Natural killer cell (primary cell): ENCODE results near the gene EGFLAM. TPM values are rescaled to one million over a fixed set of nuclear protein-coding genes. Genes with fewer than 3 reads are reported as not detected.

Source experiments
- ATAC-seq, 3 donors: fragments of 150-1000 bp in 2 of 3; fragments of 200-7000 bp in 1 of 3; cut with Tn5 transposase; 1 replicate in 1 of 3; 2 replicates in 2 of 3; pipeline ENCODE4 v1.10.0; 2021; ENCODE audit warnings: mild to moderate bottlenecking in 2 of 3, moderate library complexity in 2 of 3
- DNase-seq, 2 donors: peaks; one replicate each; pipeline versions ENCODE4 v3.0.0 to v3.0.0-alpha.2; 2013 to 2021; ENCODE audit warnings: mixed read lengths in 1 of 2
- H3K27ac ChIP-seq: one replicate; pipeline ENCODE4 v1.5.1; 2013; ENCODE audit warnings: mild to moderate bottlenecking, low read length
- H3K27me3 ChIP-seq: one replicate; pipeline ENCODE4 v1.6.1; 2013; ENCODE audit warnings: low read length; ENCODE audit not compliant: control insufficient read depth, insufficient read depth
- H3K36me3 ChIP-seq: one replicate; pipeline ENCODE4 v1.6.1; 2013; ENCODE audit warnings: low read length; ENCODE audit not compliant: control insufficient read depth, insufficient read depth
- H3K4me1 ChIP-seq: one replicate; pipeline ENCODE4 v1.6.1; 2013; ENCODE audit warnings: low read length; ENCODE audit not compliant: control insufficient read depth, insufficient read depth
- H3K4me3 ChIP-seq: one replicate; pipeline ENCODE4 v1.5.1; 2013; ENCODE audit warnings: low read length
- H3K9me3 ChIP-seq: one replicate; pipeline ENCODE4 v1.6.1; 2013; ENCODE audit warnings: low read length; ENCODE audit not compliant: control insufficient read depth, insufficient read depth
- H3K27ac Mint-ChIP-seq, 2 donors: one replicate each; pipeline ENCODE4 v1.8.0; 2022; ENCODE audit warnings: mild to moderate bottlenecking in 2 of 2, mixed read lengths in 2 of 2, moderate library complexity in 1 of 2
- H3K27me3 Mint-ChIP-seq, 2 donors: one replicate each; pipeline ENCODE4 v1.8.0; 2022; ENCODE audit warnings: low read depth in 2 of 2, mixed read lengths in 2 of 2
- H3K36me3 Mint-ChIP-seq: one replicate; pipeline ENCODE4 v1.8.0; 2022; ENCODE audit warnings: mixed read lengths
- H3K4me1 Mint-ChIP-seq, 2 donors: one replicate each; pipeline ENCODE4 v1.8.0; 2022; ENCODE audit warnings: mixed read lengths in 2 of 2
- H3K4me3 Mint-ChIP-seq: one replicate; pipeline ENCODE4 v1.8.0; 2022; ENCODE audit warnings: mild to moderate bottlenecking, moderate library complexity, mixed read lengths
- H3K9me3 Mint-ChIP-seq, 2 donors: one replicate each; pipeline ENCODE4 v1.8.0; 2022; ENCODE audit warnings: mixed read lengths in 2 of 2
- WGBS: methylation state at CpG from one replicate; pipeline ENCODE4 v1.1.7; 2013; ENCODE audit warnings: missing lambda C conversion rate; ENCODE audit not compliant: insufficient coverage; 5-methylcytosine and 5-hydroxymethylcytosine counted together
- intact Hi-C: fragments of 100-400 bp; cut with micrococcal nuclease; formaldehyde crosslinking; loops from one replicate; pipeline ENCODE4 v1.14.2; 2022
- total RNA-seq, 4 donors: library from RNA; stranded (reverse); fragments of 120-200 nt in 1 of 4; gene quantifications; one replicate each; pipeline versions ENCODE4 v1.2.3 to v1.2.4, GENCODE V29; 2013 to 2022
- TF ChIP-seq, protein P1 (sequence below): fragments of 200-600 bp; IDR thresholded peaks from one replicate; pipeline ENCODE4 v1.8.0; 2022; ENCODE audit warnings: antibody characterized with exemption

Gene EGFLAM
- total RNA-seq, 3 donors from 2014 or later (not counting 1 experiment from before 2014, with no cell fraction given): not detected

GRCh38 chr5:38447056-38447455 is 188.7 kb downstream of the EGFLAM start:
- no peak for DNase-seq
- Mint-ChIP-seq H3K4me1 (peaks cover 5 to 7% of the 10 kb centered on the region in 2 donors), H3K9me3 (no peaks in the 10 kb centered on the region), H3K27ac (no peak overlapping the region), H3K27me3 (peaks cover 45 to 64% of the 10 kb centered on the region in 2 donors), H3K36me3 (peaks cover 7% of the 10 kb centered on the region), H3K4me3 (no peak overlapping the region)
- Histone ChIP-seq H3K27ac (no peak overlapping the region), H3K27me3 (peaks cover 36% of the 10 kb centered on the region), H3K9me3 (no peaks in the 10 kb centered on the region), H3K4me3 (no peak overlapping the region), H3K36me3 (no peaks in the 10 kb centered on the region), H3K4me1 (no peaks in the 10 kb centered on the region)
- ATAC-seq: no peak
- WGBS: 82% methylated on average over 1 of the region's 2 CpGs
- TF ChIP-seq, protein P1, sequence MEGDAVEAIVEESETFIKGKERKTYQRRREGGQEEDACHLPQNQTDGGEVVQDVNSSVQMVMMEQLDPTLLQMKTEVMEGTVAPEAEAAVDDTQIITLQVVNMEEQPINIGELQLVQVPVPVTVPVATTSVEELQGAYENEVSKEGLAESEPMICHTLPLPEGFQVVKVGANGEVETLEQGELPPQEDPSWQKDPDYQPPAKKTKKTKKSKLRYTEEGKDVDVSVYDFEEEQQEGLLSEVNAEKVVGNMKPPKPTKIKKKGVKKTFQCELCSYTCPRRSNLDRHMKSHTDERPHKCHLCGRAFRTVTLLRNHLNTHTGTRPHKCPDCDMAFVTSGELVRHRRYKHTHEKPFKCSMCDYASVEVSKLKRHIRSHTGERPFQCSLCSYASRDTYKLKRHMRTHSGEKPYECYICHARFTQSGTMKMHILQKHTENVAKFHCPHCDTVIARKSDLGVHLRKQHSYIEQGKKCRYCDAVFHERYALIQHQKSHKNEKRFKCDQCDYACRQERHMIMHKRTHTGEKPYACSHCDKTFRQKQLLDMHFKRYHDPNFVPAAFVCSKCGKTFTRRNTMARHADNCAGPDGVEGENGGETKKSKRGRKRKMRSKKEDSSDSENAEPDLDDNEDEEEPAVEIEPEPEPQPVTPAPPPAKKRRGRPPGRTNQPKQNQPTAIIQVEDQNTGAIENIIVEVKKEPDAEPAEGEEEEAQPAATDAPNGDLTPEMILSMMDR: no peak
- intact Hi-C loops: no loop called here

DNA sequence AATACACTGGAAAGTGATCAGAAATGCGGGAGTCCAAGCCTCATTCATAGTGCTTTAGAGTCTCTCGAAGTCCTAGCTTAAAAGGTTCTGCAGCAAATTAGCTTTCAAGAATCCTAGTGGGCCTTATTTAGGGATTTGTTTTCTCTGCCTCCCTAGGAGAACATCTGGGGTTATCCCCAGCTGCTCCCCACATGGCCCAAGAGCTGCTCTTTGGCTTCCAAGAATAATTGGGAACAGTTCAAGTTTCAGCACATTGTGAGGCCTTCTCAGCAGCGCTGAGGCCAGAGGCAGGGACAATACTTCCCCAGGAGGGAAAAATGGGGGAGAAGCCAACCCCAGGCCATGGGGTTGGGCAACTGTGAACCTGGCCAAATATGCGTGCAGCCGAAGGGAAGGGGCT is 189.4 kb downstream of the EGFLAM start:
- no peak overlapping the region for H3K4me3 ChIP-seq
- Mint-ChIP-seq H3K4me3 (no peak overlapping the region), H3K9me3 (no peaks in the 10 kb centered on the region), H3K27me3 (peaks cover 48 to 71% of the 10 kb centered on the region in 2 donors), H3K4me1 (peaks cover 7 to 11% of the 10 kb centered on the region in 2 donors), H3K27ac (no peak overlapping the region), H3K36me3 (peaks cover 7% of the 10 kb centered on the region)
- DNase-seq (no peak), ATAC-seq (no peak)
- peaks cover 41% of the 10 kb centered on the region for H3K27me3 ChIP-seq
- no peak overlapping the region for H3K27ac ChIP-seq
- WGBS: 74% methylated on average over 5 of the region's 5 CpGs
- no peaks in the 10 kb centered on the region for H3K36me3 ChIP-seq
- peaks cover 5% of the 10 kb centered on the region for H3K4me1 ChIP-seq
- H3K9me3 ChIP-seq: no peaks in the 10 kb centered on the region
- TF ChIP-seq, protein P1: no peak
- intact Hi-C loops: no loop called here

GRCh38 chr5:38448568-38449350 is 190.4 kb downstream of the EGFLAM start:
- TF ChIP-seq, protein P1: no peak
- H3K36me3 Mint-ChIP-seq: peaks cover 7% of the 10 kb centered on the region

More at GRCh38 chr5:38448568-38449350, 190.4 kb downstream of the EGFLAM start:
- Histone ChIP-seq H3K36me3 (no peaks in the 10 kb centered on the region), H3K4me3 (no peak overlapping the region), H3K9me3 (no peaks in the 10 kb centered on the region), H3K4me1 (peaks cover 15% of the 10 kb centered on the region), H3K27ac (no peak overlapping the region), H3K27me3 (peaks cover 41% of the 10 kb centered on the region)
- H3K27me3 Mint-ChIP-seq: peaks cover 48 to 76% of the 10 kb centered on the region in 2 donors
- peaks cover 17 to 21% of the 10 kb centered on the region in 2 donors for H3K4me1 Mint-ChIP-seq
- H3K27ac Mint-ChIP-seq: no peak overlapping the region
- DNase-seq (no peak), ATAC-seq (no peak)
- no peak overlapping the region for H3K4me3 Mint-ChIP-seq
- 79% methylated on average over 8 of the region's 9 CpGs for WGBS
- intact Hi-C loops: no loop called here
- H3K9me3 Mint-ChIP-seq: no peaks in the 10 kb centered on the region
